Stimulated activated naive CD4-positive, alpha-beta T cell treated with Interleukin-2 at 50 U/mL for 16 hours (primary cell): ENCODE measurements around the gene CCDC171.

Experiments used
- DNase-seq: peaks from one replicate; lab custom pipeline; 2025; lab: John Stamatoyannopoulos, UW

The CCDC171 gene

DNA sequence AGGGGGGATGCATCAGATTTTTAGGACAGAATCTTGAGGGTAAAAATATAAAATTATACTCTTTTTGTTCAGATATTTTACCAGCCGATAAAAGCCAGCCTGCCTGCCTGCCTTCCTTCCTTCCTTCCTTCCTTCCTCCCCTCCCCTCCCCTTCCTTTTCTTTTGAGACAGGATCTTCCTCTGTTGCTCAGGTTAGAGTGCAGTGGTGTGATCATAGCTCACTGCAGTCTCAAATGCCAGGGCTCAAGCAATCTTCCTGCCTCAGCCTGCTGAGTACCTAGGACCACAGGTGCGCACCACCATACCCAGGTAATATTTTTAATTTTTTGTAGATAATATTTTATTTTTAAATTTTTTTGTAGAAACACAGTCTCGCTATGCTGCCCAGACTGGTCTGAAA lies 330.0 kb downstream of the CCDC171 start:
- DNase-seq: no peak

DNA sequence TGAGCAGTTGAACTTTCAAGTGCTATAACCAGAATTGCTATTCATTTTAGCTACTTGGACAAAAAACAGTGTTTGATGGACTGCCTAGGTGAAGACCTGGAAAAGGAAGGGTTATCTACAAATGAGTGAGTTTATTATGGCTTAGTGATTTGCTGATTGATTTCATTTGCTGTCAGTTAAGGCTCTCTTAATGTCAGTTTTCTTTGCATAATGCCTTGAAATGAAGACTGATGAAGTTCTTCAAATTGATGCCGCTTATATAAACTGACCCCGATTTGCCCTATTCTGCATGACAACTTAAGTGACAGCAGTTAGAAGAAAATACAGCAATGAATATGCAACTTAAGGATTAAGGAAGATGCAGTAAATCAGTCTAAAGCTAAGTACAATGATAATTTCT lies 332.6 kb downstream of the CCDC171 start:
- DNase-seq: no peak

DNA sequence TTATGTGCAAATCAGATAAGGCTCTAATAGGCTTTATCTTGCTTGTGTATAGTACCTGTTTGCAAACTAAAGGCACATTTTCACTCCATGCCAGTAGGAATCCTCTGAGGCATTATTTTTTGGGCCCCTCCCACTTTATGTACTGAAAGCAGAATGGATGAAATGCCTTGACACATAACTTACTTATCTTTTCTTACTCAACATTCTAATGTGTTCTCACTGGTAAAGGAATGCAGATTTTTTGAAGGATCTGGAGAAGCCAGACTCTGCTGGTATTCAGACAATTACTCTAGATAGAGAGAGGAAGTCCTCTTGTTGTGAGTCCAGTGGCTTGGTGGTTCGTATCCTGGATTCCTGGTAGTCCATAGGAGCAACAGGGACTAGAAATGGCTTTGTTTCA lies 336.7 kb downstream of the CCDC171 start:
- DNase-seq: no peak

DNA sequence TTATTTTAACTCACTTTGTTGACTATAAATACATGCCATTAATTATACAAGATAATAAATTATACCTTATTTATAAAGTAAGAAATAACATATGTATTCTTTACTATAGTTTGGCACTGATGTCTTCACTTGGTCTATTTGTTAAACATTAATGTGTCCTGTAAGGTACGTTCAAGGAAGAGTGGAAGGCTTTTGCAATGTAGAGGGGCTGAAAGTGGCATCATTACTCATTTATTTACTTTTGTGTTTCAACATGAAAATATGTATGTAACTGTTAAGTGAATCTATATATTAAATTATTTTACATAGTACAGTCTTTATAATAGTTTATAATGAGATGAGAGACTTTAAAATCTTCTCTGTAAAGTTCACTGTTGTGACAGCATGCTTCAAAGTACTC lies 348.7 kb downstream of the CCDC171 start:
- no peak for DNase-seq

DNA sequence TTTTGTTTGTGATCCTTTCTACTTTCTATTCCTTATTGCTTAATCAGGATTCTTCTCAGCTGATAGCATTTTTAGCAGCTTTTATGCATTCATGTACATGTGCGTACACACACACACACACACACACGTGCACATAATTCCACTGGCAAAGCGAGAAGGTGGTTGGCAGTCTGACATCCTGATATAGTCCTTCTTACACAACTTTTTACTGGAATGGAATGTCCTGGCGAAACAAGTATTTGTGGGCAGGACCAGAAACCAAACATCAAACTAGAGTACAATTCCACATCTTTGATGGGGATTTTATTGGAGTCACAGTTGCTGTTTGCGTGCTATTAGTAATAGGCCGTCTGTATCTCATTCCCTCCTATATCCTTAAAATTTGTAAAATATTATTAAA lies 356.5 kb downstream of the CCDC171 start:
- DNase-seq: no peak

DNA sequence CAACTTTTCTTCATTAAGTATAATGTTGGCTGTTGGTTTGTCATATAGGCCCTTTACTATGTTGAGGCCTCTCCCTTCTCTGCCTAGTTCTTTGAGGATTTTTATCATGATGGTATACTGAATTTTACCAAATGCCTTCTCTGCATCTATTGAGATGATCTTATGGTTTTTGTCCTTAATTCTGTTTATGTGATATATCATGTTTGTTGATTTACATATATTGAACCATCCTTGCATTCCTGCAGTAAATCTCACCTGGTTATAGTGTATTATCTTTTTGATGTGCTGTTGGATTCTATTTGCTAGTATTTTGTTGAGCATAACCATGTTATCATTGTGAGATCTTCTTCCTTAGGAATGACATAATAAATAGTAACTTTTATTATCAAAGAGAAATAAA lies 362.9 kb downstream of the CCDC171 start:
- no peak for DNase-seq

DNA sequence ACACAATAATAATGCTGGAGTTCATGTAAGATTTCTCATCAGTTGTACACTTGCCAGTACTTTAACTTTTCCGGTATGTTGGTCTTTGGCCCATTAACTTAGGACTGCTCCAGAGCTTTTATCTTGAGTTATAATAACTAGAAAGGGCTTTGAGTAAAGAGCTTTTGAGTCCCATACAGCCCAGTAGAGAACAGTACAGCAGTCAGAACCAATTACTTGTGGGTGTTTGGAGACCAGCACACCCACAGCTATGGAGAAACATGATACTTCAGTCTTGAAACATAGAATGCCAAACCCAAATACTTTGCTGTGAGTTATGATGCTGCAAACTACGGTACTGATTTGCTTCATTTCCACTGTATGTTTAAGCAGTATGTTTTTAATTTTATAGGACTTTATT lies 374.3 kb downstream of the CCDC171 start:
- no peak for DNase-seq

DNA sequence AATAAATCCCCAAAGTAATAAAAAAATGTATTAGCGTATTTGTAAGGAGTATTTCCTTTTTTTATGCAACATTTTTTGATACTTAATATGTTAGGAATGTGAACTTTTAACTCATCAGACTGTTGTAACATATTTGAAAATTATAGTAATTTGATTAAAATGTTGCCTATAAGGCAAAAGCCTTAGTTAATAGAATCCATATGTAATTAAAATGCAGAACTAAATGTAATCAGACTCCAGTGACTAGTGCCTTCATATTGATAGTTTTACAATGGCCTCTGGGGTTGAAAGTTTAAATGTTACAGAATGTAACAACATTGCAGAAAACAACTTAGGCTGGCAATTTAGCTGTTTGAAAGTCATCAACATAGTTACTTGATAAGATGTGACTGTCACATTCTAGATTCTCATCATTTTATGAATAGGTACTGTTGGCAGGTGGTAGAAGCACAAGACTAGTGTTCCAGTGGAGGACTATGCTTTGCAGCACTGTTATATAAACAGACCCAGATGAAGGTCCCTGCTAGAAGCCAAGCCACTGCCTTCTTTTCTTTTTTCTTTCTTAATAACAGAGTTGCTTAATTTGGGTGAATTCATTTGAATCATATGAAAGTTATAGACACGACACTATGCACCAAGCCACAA lies 382.9 kb downstream of the CCDC171 start:
- DNase-seq: no peak

DNA sequence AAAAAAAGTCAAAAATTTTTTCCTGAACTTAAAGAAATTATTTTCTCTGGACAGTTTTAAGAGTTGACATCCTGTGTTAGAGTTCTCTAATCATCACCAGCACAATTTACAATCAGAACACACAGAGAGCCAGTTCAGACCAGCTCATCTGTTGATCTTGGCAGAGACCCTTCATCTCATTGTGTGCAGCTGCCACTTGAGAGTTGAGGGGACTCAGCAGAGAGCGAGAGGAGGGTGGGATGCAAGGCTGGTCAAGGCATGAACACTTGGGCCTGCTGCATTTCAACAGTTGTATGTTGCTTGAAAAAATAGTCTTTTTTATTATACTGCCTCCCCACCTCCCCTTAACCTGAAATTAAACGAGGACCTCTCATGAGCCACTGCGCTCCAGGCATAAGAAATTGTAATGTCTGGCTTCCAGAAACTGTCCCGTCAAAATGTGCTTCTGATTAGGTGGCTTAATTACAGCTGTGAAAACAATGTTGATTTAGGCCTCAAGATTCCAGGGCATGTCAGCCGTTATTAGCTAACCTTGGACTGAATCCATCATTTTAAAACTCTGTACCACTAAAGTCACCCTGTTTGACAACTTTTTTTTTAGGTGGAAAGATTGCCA lies 383.6 kb downstream of the CCDC171 start:
- DNase-seq: no peak

DNA sequence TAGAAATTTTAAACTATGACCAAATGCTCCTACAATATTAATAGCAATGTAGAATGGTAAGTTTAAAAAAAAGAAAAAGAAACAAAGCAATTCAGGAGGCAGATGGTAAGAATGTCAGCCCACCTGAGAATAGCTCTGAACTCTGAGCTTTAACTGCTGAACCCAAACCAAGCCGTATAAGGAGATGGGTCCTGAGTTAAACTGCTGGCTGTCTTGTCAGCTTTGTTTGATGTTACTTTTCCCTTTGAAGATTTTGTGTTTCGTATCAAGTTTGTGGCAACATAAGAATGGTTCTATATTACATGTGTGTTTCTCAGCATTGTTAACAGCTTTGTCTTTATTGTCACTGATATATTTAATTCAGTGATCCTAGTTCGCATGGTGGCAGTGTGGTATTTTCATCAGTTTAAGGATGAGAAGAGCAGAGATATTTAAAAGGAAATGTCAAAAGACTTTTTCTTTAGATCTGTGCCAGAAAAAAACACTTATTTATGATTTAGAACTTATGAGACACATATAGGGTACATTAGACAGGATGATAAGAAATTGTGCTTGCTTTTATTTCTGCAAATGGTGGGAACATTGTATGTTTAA lies 390.1 kb downstream of the CCDC171 start:
- DNase-seq: no peak

DNA sequence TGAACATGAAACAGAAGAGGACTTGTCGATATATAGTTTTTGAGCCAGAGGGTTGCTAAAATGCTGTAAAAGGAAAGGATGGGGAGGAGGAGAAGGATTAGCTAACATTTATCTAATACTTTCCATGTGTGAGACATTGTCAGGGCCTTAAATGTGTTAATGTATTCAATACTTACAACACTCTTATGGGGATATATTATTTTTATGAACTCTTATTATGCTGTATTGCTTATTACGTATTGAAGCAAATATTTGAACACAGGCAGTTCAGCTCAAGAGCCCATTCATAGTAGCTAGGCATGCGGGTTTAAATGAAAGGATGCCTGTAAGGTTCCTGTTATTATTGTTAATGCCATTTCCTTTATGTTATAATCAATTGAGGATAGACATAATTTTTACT lies 391.5 kb downstream of the CCDC171 start:
- no peak for DNase-seq

DNA sequence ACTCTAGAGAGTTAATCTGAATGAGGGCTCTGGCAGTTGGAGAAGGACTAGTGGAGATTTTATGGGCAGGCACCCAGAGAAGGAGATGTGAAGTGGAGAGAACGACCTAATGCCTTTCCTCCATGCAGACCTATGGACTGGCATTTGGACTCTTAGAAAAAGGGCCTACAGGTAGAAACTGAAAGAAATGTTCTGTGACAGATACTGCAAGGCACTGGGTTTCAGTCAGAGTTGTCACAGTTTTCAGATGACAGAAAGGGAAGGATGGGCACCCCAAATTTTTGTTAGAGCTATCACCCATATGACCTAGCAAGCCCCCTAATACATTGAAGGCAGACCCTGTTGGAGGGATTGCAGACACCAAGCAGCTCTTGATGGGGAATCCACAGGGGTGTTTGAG lies 406.8 kb downstream of the CCDC171 start:
- no peak for DNase-seq

DNA sequence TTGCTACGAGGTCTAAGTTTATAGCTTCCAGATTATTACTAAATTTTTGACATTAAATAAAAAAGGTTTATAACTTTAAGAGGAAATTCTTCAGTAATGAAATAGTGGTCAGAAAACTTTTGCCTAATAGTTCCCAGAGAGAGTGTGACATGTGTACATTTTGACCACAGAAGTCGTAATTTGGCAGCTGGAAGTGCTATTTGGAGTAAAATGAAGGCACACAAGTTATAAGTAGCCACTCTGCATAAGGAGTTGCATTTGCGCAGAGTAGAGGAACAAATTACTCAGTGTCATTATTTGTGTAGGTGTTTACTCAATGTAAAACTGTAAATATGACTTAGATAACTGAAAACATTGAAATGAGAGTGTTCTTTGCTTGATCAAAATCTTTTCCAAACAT lies 408.4 kb downstream of the CCDC171 start:
- DNase-seq: no peak

DNA sequence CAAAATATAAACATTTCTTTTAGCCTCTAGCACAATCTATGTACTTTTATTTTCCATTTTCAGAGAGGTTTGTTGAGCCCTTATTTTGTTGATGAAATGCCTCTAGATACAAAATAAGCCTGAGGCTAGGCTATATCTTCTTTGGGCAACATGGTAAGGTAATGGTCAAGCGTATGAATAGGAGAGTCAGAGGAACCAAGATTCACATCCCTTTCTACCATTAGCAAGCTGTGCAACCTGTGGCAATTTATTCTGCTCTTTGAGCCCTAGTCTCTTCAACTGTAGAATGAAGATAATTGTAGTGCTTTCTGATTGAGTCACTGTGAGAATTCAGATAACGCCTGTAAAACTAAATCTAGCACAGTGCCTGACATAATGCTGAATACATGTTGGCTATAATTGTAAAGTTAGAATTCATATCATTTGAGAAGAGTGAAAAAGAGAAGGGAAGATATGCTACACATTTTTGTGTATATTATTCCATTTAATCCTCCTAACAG lies 412.5 kb downstream of the CCDC171 start:
- no peak for DNase-seq

DNA sequence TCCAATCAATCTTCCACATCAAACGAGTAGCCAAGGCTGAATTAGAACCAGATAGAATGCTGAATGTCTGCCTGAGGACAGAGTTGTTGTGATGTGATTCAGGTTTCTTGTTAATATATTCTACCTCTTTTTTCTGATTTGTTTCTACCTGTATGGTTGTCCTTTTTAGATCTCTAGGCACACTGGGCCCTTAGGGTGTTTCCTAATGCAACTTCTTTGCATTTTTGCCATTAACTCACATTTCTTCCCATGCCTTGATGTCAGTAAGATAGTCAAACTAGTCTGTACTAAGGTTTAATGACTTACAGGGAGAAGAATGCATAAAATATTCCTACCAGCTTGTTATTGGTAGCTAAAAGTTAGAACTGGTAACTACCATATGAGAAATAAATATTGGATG lies 413.6 kb downstream of the CCDC171 start:
- no peak for DNase-seq

DNA sequence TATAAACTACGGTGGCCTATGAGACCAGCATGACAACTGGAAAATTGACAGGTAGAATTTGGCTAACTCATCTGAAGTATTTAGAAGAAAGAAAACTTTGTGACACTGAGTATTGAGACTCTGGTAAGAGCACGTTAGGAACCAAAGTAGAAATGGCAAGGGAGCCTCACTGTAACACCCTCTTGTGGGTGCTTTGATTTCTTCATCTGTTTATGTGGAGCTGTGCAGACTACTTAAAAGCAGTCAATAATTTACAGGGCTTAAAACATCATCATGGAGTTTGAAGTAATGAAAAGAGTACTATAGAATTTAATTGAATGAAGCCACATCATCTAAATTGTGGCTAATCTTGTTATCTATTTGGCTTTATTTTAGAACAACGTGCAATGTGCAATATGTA lies 414.2 kb downstream of the CCDC171 start:
- no peak for DNase-seq

DNA sequence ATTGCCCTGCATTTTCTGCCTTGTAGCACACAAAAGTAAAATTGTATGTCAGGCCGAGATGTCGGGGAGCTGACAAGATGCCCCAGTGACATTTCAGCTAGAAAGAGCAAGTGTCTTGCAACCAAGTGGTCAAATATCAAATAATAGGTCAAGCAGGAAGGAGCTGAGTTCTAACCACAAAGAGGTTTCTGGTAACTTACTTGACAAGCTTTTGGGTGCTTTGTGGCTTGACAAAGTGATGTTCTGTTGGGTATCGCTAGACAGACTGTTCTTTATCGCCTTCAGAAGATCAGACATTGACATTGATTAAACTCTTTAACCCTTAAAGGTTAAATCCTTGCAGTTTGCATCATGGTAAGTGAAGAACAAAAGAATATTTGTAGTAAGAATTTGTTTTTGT lies 419.9 kb downstream of the CCDC171 start:
- no peak for DNase-seq

DNA sequence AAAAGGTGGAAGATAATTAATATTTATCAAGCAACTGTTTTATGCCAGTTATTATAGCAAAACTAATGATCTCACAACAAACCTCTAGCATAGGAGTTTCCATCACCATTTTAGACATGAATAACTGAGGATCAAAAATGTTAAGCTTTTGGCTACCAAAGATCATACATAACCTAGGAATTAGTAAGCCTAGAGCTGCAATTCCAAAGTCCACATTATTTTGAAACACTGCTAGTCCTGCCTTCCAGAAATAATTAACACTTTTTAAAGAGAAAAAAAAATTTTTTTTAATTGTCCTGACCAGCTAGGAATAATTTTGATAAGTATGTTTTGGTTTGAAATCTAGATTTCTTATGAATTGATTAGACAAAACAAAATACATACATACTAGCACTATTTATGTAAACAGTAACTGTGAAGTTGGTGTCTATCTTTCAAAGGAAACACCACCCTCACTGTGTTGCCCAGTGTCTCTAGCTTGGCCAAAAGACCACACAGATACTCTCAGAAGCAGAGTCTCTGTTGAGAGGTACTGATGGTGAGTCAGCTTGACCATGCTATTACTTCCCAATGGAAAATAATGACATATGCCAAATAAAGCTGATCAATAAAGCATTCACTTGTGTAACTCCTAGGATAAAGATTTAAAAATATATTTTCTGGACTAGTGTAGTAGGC lies 422.4 kb downstream of the CCDC171 start:
- no peak for DNase-seq

DNA sequence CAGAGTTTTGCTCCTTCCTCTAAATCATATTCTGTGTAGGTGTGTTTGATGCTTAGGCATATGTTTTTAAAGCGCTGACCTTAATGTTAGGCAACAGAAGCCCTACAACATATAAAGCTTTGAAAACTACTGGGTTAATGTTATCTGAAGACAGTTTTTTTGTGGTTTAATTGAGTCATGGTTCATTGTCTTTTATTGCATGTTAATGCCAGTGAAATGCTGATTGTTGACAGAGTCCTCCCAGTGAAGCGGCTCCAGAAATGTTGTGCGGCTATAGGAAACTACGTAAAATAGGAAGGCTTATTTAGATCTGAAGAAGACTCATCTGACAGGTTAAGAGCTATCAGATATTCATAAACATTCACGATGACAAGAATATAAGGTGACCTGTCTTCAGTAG lies 424.6 kb downstream of the CCDC171 start:
- no peak for DNase-seq

DNA sequence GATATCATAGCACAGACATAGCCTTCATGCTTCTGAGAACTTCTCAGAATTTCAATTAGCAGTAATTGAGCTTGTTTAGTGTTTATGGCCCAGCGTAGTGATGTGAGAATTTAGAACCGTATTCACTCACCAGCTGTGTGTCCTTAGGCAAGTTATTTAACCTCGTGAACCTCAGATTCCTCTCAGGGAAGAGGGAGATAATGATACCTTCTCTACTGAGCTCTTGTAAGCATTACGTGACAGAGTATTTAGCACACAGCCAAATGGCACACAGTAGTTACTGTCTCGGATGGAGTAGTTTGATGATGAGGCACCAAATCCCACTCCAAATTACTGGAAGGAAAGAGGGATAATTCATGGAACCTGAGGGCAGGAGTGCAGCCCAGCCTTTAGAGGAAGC lies 429.3 kb downstream of the CCDC171 start:
- no peak for DNase-seq

DNA sequence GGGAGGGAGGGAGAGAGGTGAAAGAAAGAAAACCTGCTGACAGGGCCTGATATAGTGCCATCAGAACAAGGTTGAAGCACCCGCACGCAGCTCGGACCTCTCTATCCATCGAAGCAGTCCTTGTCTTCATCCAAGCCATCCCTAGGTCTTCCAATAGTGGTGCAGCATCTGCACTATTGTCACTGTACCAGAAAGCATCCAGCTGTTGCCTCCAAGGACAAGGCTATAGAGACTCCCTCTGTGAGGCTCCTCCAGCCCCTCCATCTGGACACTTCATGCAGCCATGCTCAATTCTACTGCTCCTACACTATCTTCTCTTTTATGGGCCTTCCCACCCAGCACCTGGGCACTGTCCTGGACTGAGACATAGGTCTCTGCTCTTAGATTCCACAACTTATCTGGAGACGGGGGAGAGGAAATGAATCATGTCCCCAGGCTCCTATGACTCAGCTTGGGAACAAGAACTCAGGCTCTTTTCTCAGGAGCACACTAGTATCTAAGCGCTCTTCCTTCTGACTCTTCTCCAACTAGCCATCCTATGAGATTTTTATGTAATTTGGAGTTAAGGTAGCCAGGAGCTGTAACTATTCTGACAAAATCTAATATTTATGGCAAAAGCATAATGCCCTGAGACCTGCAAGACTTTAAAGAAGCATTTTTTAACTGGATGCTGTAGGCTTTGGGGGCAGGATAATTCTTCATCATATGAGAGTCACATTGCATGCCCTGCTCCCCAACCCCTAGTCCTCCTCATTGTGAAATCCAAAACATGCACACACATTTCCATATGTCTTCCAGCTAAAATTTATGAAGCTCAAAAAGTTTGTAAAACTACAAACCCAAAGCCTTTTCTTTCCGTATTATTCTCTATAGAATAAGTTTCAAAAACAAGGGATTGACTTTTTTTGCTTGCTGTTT lies 446.8 kb downstream of the CCDC171 start:
- no peak for DNase-seq

DNA sequence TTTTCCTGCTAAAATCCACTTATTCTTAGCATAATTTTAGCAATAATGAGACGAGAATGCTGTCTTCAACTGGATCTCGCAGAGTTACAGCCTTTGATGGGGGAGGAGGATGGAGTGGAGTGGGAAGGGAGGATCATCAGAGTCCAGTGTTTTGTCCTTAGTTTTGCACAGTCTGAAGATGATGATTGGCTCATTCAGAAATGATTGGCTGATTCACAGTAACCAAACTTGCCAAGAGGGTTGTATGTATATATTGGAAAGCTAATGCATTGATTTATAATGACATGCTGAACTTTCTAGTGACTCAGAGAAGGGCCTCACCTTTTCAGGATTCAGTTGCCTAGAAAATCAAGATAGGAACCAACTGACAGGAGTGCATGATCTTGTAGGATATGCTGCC lies 448.0 kb downstream of the CCDC171 start:
- no peak for DNase-seq
